Omental fat pad (tissue), 4 donors: Measurements from ENCODE around the gene AP1M1. TPM values are rescaled to one million over a fixed set of nuclear protein-coding genes. Genes with fewer than 3 reads are reported as not detected.
"Not testable (repeated sequence)": the region's sequence is repeated elsewhere in the genome, so short reads cannot be mapped to it uniquely, and the experiment has no call there.

Experiments
- ATAC-seq: fragments of 150-250 bp; one replicate; pipeline ENCODE4 v1.9.1; 2016; ENCODE audit warnings: mild to moderate bottlenecking, moderate library complexity; ENCODE audit not compliant: low FRiP score
- DNase-seq: peaks from one replicate; pipeline ENCODE4 v3.0.0-alpha.2; 2019; ENCODE audit warnings: low spot score
- CTCF ChIP-seq, 3 donors: fragments of 450-650 bp; IDR thresholded peaks; one replicate each; pipeline ENCODE4 v1.5.1; 2016 to 2017; ENCODE audit warnings: antibody characterized with exemption in 3 of 3, mild to moderate bottlenecking in 3 of 3, moderate library complexity in 2 of 3
- total RNA-seq, 4 donors: library from RNA; depleted of rRNA; stranded (reverse); fragments of >200 nt; gene quantifications; one replicate each; pipeline ENCODE4 v1.1.0, GENCODE V29; 2016

The AP1M1 gene
- total RNA-seq, 4 donors from 2014 or later: 92.0 to 154 (median 111) TPM

GRCh38 chr19:16167055-16167454, 30.7 kb upstream of the AP1M1 start:
- ATAC-seq: no peak
- no peak for TF ChIP-seq CTCF (IDR thresholded peaks at IDR 0.05)
- no peak for DNase-seq

- no peak for DNase-seq
- TF ChIP-seq CTCF (IDR thresholded peaks at IDR 0.05): no peak
- no peak for ATAC-seq
Measured at GRCh38 chr19:16168465-16169081, 29.1 kb upstream of the AP1M1 start.

GRCh38 chr19:16170134-16170533, 27.6 kb upstream of the AP1M1 start:
- ATAC-seq (no peak), DNase-seq (no peak)
- no peak for TF ChIP-seq CTCF (IDR thresholded peaks at IDR 0.05)

GRCh38 chr19:16175954-16176353, 21.8 kb upstream of the AP1M1 start:
- DNase-seq (no peak), ATAC-seq (no peak)

GRCh38 chr19:16178866-16179265, 18.8 kb upstream of the AP1M1 start:
- not testable (repeated sequence) for DNase-seq, ATAC-seq

More at GRCh38 chr19:16175954-16176353, 21.8 kb upstream of the AP1M1 start:
- no peak for TF ChIP-seq CTCF (IDR thresholded peaks at IDR 0.05)

- TF ChIP-seq CTCF (IDR thresholded peaks at IDR 0.05): no peak
- no peak for DNase-seq
- no peak for ATAC-seq
Measured at GRCh38 chr19:16180611-16181010, 17.1 kb upstream of the AP1M1 start.

- no peak for TF ChIP-seq CTCF (IDR thresholded peaks at IDR 0.05)
- DNase-seq (no peak), ATAC-seq (peak; percentile 8)
Measured at GRCh38 chr19:16184665-16185122, 13.0 kb upstream of the AP1M1 start.
